Measurements from ENCODE around the gene TSTD1. TPM values are rescaled to one million over a fixed set of nuclear protein-coding genes. Genes with fewer than 3 reads are reported as not detected.
A peak's percentile ranks its signal among the peaks of the same experiment; 100 is the strongest.
"Not testable (repeated sequence)": the region's sequence is repeated elsewhere in the genome, so short reads cannot be mapped to it uniquely, and the experiment has no call there.

TSTD1 gene
- polyA plus RNA-seq, 12 donors, result 18.6 to 33.2 (median 23.2) TPM; not detected in 1

- DNase-seq, result peak; percentile 61
Observed at GRCh38 chr1:161044908-161045735, 6.4 kb upstream of the TSTD1 start.

- no peak for DNase-seq
Observed at GRCh38 chr1:161044535-161044907, 5.8 kb upstream of the TSTD1 start.

- no peak for DNase-seq
Observed at GRCh38 chr1:161039546-161039945, 782 bp upstream of the TSTD1 start.

GRCh38 chr1:161039154-161039545 is 386 bp upstream of the TSTD1 start:
- no peak for DNase-seq

GRCh38 chr1:161037661-161038522 is 872 bp downstream of the TSTD1 start:
- DNase-seq, result no peak

- DNase-seq, result no peak
Observed at GRCh38 chr1:161033751-161034150, 5.0 kb downstream of the TSTD1 start.

GRCh38 chr1:161032409-161032808 is 6.4 kb downstream of the TSTD1 start:
- DNase-seq, result no peak

GRCh38 chr1:161031874-161032273 is 6.9 kb downstream of the TSTD1 start:
- DNase-seq, result no peak

GRCh38 chr1:161029466-161029865 is 9.3 kb downstream of the TSTD1 start:
- not testable (repeated sequence) for DNase-seq

- not testable (repeated sequence) for DNase-seq
Observed at GRCh38 chr1:161026954-161027353, 11.8 kb downstream of the TSTD1 start.

- DNase-seq, result not testable (repeated sequence)
Observed at GRCh38 chr1:161022432-161022831, 16.3 kb downstream of the TSTD1 start.

- no peak for DNase-seq
Observed at GRCh38 chr1:161021970-161022353, 16.8 kb downstream of the TSTD1 start.

- DNase-seq, result no peak
Observed at GRCh38 chr1:161021165-161021969, 17.4 kb downstream of the TSTD1 start.

GRCh38 chr1:161020509-161021164 is 18.1 kb downstream of the TSTD1 start, which contains the start of gene F11R:
Gene F11R, minus strand, starts transcription at chr1:161021152. Its CDS starts 79 bp downstream, at chr1:161021073.
- no peak for DNase-seq

- DNase-seq, result no peak
Observed at GRCh38 chr1:161019751-161020495, 18.8 kb downstream of the TSTD1 start.

- DNase-seq, result not testable (repeated sequence)
Observed at GRCh38 chr1:161019111-161019660, 19.6 kb downstream of the TSTD1 start.

- no peak for DNase-seq
Observed at GRCh38 chr1:161018631-161018930, 20.2 kb downstream of the TSTD1 start.

GRCh38 chr1:161017756-161018630 is 20.8 kb downstream of the TSTD1 start:
- no peak for DNase-seq

- DNase-seq, result not testable (repeated sequence)
Observed at GRCh38 chr1:161017181-161017580, 21.6 kb downstream of the TSTD1 start.

Data from muscle of arm (tissue), 12 donors.